ENCODE data around the gene TGFBR2.

Gene TGFBR2

DNA sequence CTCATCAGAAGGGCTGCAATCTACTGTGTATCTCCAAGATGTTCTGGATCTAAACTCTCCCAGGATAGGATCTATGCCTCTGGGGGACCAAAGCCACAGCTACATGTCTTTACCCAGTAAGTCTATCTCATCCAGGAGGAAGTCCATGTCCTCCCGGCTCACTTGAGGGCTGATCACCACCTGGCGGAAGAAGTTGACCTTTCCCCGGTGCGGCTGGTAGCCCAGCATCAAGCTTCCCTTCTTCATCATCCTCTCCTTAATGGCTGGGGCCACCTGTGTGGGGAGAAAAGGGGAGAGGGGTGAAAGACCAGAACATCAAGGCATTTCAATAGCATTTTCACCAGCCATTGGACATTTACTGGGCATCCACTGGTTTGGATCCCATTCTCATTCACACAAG is 121.7 kb downstream of the TGFBR2 start:
- no peak for DNase-seq (ENCODE audit: low read depth, low spot score)
- TF ChIP-seq, protein P1, sequence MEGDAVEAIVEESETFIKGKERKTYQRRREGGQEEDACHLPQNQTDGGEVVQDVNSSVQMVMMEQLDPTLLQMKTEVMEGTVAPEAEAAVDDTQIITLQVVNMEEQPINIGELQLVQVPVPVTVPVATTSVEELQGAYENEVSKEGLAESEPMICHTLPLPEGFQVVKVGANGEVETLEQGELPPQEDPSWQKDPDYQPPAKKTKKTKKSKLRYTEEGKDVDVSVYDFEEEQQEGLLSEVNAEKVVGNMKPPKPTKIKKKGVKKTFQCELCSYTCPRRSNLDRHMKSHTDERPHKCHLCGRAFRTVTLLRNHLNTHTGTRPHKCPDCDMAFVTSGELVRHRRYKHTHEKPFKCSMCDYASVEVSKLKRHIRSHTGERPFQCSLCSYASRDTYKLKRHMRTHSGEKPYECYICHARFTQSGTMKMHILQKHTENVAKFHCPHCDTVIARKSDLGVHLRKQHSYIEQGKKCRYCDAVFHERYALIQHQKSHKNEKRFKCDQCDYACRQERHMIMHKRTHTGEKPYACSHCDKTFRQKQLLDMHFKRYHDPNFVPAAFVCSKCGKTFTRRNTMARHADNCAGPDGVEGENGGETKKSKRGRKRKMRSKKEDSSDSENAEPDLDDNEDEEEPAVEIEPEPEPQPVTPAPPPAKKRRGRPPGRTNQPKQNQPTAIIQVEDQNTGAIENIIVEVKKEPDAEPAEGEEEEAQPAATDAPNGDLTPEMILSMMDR (IDR thresholded peaks at IDR 0.05; ENCODE audit: low read depth, low read length), result no peak
- in situ Hi-C loops (cut with HindIII; ENCODE audit: low sequenced_read_pairs), result no loop called here
- no peak overlapping the region for H3K4me3 ChIP-seq (ENCODE audit: low read depth, low read length)

DNA sequence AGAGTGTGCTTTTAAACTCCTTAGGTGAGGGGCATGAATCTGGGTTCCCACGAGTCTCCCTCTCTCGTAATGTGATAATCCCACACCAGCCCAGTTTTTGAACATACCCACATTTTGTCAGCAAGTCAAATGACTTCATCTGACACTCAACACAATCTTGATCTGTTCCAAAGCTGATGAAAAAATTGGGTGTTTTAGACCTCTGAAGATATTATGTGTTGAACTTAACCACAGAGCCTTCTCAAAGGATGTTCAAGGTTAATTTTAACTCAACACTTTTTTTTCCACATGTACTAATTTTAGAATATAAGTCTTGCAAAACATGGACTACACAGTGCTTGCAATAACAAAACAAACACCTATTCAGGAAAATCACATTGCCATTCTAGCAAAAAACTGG is 123.1 kb downstream of the TGFBR2 start:
- no peak for DNase-seq (ENCODE audit: low read depth, low spot score)
- in situ Hi-C loops (cut with HindIII; ENCODE audit: low sequenced_read_pairs), result no loop called here
- no peak overlapping the region for H3K4me3 ChIP-seq (ENCODE audit: low read depth, low read length)
- TF ChIP-seq, protein P1 (IDR thresholded peaks at IDR 0.05; ENCODE audit: low read depth, low read length), result no peak

DNA sequence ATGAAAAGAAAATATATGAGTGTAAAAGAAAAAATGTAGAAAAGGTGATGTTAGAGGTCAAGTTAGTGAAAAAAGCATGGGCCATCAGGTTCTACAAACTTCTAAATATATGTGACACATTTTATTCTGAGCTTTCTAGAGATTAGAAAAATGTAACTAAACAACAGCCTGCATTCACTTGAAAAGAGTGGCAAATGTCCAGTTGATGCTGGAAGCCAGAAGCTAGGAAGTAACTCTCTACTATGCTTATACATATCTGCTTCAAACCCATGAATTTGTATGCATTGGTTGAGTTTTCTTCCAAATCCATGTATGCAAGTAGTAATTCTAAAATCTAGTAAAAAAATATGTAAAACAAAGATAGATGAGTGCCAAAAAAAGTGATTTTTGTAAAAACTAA is 123.5 kb downstream of the TGFBR2 start:
- in situ Hi-C loops (cut with HindIII; ENCODE audit: low sequenced_read_pairs), result no loop called here
- H3K4me3 ChIP-seq (ENCODE audit: low read depth, low read length), result no peak overlapping the region
- DNase-seq (ENCODE audit: low read depth, low spot score), result no peak
- TF ChIP-seq, protein P1 (IDR thresholded peaks at IDR 0.05; ENCODE audit: low read depth, low read length), result no peak

DNA sequence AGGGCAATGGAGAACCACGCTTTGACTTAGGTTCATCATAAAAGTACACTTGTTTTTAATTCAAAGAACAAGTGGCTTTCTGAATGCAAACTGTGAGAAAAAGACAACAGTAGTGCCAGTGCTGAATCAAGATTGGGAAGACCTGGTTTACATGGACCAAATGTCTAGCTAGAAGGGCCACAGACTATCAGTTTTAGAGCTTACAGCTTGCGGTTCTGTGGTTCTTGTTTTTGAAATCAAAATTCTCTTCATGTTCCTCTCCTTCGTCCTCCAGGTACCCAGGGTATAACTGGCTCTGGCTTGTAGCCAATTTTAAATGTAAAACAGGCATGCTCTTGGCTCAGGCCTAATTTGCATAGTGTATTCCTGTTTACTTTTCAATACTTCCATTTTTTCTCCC is 124.6 kb downstream of the TGFBR2 start:
- TF ChIP-seq, protein P1 (IDR thresholded peaks at IDR 0.05; ENCODE audit: low read depth, low read length), result no peak
- in situ Hi-C loops (cut with HindIII; ENCODE audit: low sequenced_read_pairs), result no loop called here
- H3K4me3 ChIP-seq (ENCODE audit: low read depth, low read length), result no peak overlapping the region
- no peak for DNase-seq (ENCODE audit: low read depth, low spot score)

DNA sequence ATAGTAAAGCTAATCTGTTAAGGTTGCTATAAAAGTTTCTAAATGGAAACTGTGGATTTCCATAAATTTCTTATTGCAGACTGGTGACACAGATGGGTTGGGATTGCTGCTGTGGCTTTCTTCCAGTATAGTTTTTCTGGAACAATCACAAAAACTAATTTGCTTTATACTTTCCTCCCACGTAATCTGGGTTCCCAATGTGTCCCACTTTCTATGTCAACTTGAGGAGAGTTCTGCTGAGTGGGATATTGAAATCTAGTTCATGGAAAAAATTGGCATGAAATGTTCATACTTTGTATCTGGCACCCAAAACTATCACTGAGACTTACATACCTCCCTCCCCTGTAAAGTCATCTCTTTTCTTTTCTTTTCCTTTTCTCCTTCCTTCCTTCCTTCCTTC is 126.8 kb downstream of the TGFBR2 start:
- H3K4me3 ChIP-seq (ENCODE audit: low read depth, low read length), result no peak overlapping the region
- TF ChIP-seq, protein P1 (IDR thresholded peaks at IDR 0.05; ENCODE audit: low read depth, low read length), result no peak
- no peak for DNase-seq (ENCODE audit: low read depth, low spot score)
- in situ Hi-C loops (cut with HindIII; ENCODE audit: low sequenced_read_pairs), result no loop called here

DNA sequence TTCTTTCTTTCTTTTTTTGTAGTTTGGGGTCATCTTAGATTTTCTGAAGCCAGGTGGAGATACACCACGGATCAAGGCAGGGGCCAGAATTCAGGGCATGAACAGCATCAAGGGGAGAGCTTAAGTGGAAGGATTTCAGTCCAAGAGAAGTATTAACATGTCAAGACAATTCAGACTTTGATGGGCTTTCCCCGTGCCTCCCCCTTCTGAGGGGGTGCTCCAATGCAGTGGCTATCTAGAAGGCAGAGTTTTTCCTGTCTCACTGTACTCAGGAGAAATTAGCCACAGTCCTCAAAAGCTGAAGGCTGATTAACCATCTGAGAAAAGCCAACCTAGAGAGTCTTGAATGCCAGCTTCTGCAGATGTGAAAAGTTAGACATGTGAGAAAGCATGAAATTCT is 127.3 kb downstream of the TGFBR2 start:
- no peak overlapping the region for H3K4me3 ChIP-seq (ENCODE audit: low read depth, low read length)
- DNase-seq (ENCODE audit: low read depth, low spot score), result no peak
- TF ChIP-seq, protein P1 (IDR thresholded peaks at IDR 0.05; ENCODE audit: low read depth, low read length), result no peak
- in situ Hi-C loops (cut with HindIII; ENCODE audit: low sequenced_read_pairs), result no loop called here

All from astrocyte of the spinal cord (primary cell).